CD1c-positive myeloid dendritic cell (primary cell): ENCODE results near the gene EPB41L3.
A peak's percentile ranks its signal among the peaks of the same experiment; 100 is the strongest.

ENCODE experiments used
- DNase-seq: peaks from one replicate; pipeline ENCODE4 v3.0.0-alpha.2; 2016; ENCODE audit errors: extremely low spot score

The EPB41L3 gene

DNA sequence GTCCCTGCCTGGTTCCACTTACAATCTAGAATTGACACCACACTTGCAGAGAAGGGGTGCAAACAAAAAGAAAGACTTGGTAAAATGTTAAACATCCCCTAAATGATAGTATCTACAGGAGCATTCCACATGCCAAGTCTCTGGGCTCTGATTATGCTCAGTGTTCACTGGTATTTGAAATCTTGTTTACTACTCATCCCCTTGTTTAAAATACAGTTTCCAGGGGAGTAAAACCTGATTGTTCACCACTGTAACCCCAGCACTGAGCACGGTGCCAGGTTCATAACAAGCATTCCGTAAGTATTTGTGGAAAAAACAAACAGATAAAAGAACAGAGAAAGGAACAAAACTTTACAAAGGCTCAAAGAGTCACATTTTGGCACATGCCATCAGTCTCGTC lies 11.7 kb downstream of the EPB41L3 start:
- DNase-seq, result no peak

DNA sequence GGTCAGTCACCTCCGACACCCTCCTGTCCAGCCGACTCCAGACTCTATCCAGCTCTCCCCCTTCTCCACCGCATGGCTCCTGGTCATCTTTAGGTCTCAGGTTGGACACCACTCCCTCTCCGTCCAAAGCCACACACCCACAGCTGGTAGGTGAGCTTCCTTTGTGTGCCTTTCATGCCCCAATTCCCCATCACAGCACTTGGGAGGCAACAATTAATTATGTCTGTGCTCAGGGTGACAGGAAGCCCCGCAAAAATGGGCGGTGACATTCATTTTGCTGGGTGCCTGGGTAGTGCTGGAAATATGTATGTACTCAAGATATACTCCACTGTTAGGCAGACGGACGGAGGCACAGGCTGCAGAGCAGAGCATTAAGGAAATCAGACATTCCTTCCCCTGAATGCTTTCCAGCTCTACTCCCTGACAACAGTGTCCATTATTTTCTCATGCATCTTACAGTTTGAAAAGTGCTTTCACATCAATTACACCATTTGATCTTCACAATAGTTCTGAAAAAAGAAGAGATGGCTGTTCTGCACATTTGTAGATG lies 13.1 kb downstream of the EPB41L3 start:
- no peak for DNase-seq

DNA sequence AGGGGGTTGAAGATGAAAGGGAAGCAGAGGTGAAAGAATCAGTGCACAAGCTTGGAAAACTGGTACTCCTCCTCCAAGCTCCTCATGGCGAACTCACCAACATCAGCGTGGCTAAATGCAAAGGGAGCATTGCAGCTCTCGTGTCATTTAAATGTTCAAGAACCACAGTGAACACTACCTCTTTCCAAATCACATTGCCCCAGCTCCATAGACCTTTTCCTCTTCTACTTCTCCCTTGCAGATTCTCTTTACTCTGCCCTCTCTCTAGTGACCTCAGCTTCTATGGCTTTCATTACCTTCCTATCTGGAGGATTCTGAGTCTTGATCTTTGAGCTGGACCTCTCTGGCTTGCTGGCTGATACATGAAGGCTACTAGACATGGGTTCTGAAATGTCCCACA lies 14.3 kb downstream of the EPB41L3 start:
- DNase-seq, result no peak

DNA sequence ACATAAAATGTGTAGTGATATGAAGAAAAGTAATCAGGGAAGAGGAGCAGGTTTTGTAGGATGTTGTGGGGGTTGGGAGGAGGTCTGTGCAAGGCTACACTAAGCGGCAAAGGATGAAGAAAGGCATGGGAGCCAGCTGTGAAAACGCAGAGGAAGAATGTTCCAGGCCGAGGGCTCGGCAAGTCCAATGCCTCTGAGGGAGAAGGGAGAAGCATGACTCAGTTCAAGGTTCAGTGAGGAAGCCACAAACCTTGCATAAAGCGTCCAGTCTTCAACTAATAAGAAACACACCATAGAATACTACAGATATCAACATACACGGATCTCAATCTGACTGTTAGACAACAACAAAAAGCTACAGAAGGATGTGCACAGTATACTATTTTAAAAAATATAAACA lies 16.2 kb downstream of the EPB41L3 start:
- DNase-seq, result peak; percentile 48

DNA sequence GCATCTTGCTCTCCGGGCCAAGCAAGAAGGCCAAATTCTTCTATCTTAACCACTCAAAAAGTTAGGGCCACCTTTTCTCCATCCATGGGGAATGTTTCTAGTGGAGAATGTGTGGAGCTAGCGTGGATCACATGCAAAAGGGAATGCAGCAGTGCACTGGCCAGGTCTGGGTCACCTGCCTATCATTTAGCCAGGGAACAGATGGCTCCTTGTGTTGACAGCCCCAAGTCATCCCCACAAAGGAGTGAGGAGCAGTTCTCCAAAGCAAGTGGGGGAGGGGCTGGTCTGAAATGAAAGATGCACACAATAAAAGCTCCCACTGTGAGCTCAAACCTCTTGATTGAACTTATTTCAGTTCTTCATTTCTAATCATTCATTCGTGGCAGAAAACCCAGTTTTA lies 19.1 kb downstream of the EPB41L3 start:
- DNase-seq, result no peak

DNA sequence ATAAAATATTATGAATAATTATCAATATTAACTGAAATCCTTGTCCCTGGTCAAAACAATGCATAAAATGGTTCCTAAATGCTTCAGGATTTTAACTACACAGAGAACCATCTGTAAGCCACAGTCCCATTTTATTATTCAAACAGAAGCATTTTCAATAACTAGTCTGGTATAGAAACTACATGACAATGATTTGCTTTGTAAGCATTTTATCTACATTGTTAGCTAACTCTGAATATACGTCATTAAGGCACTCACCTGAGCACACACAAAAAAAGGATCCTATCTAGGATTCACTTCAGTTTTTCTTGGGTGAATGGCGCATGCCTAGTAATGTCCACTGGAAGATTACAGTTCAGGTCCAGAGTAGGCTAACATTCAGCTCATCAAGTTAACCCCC lies 22.8 kb downstream of the EPB41L3 start:
- no peak for DNase-seq

DNA sequence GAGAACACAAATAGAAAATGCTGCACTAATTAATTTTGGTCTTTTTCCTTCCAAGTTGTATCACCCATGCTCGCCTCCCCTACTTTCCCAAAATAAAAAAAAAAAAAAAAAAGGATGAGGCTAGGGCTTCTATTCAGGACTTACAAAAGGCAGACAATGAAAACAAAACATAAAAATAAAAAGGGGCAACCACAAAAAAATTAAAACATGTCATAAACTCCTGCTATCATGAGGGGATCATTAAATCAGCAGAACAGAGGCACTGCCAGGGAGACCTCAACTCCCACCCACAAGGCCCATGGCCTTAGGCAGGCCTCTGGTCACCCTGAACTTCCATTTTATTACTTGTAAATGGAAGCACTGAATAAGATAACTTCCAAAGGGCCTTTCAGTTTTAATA lies 23.3 kb downstream of the EPB41L3 start:
- no peak for DNase-seq

DNA sequence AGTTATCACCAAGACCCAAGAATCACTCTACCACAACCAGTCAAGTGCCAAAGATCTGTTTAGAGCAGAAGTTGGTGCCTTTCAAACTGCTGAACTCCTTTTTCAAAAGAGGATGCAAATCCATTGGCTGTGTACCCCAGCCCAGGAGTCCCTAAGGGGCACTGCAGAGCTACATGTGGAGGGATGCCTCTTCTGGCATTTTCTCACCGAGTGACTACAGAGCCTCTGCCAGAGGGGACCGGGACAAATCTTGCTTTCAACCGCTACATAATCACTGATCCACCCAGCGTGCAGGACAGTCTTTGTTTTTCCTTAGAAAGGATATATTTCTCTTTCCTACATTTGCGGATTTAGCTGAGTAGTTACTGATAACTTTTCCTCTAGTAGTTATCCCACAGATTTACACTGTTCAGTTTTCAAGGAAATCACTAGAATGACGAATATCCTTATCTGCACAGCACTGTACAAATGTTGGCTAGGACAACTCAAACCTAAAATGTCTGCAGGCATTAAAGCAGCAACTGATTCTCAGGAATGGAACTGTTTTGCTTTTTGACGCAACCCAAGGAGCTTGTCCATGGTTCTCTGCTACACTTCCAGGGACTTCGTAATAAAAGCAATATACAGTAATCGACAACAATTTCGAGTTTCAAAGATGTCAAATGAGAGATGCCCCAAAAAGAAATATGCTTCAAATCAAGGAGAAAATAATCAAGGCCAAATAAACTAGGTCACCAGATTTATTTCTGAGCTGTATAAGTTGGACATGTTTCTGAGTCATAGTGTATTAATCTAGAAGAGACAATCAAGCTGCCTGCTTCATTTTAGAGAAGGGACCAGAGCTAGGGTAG lies 24.1 kb downstream of the EPB41L3 start:
- no peak for DNase-seq

DNA sequence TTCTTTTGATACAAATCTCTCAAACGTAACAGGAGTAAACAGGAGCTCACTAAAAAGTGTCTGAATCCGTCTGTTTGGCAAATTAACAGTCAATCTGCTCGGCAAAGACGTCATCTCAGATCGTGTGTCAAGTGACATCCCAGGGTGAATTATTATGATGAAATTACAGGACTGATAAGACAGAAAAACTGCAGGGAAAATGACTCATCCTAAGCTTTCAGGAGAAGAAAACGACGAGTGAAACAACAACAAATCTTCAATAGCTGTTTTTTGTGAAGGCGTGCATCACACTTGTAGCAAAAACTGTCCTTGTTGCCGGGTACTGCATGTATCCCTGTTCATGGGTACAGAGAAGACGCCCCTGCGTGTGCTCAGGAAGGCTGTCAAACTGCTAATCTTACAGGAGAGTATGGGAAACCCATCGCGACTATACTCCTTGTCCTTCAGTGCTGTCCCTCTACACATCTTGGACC lies 24.9 kb downstream of the EPB41L3 start:
- DNase-seq, result no peak

DNA sequence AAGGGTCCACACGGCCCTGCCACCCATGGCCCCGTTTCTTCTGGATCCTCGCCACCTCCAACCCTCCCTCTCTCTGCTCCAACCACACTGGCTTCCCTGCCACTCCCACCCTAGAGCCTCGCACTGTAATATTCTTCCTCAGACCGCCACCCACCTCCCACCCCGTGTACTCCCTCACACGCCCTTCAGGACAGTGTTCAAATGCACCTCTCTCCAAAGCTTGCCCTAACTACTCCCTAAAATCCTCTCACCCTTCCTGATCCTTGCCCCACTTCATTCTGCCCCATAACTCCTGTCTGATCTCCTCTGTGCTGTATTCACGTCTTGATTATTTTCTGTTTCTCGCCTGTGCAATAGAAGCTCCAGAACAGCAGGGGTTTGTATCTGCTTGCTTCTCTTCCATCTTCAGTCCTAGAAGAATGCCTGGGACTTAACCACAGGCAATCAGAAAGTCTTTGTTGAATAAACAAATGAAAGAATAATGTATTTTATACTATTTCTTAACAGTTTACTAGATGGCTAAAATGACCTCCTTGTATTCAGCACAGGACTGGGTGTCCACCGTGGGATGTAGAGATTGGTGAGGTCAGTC lies 25.5 kb downstream of the EPB41L3 start:
- DNase-seq, result no peak

DNA sequence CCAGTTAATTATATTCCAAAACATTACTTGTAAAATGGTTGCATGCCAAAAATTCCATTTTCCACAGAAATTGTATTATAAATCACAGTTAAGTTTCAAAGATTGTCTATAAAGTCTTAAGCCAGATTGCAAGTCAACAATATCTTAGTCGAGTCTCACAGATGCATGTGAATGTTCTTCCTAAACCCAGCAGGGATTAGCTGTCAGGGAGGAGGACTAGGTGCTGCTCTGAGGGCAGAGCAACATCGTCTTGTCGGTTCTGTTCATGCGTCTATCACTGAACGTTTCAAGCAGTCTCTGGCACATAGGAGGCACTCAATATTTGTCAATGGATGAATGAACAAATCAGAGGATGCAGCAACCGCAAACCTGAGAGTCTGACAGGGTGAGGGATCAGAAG lies 27.0 kb downstream of the EPB41L3 start:
- DNase-seq, result no peak

DNA sequence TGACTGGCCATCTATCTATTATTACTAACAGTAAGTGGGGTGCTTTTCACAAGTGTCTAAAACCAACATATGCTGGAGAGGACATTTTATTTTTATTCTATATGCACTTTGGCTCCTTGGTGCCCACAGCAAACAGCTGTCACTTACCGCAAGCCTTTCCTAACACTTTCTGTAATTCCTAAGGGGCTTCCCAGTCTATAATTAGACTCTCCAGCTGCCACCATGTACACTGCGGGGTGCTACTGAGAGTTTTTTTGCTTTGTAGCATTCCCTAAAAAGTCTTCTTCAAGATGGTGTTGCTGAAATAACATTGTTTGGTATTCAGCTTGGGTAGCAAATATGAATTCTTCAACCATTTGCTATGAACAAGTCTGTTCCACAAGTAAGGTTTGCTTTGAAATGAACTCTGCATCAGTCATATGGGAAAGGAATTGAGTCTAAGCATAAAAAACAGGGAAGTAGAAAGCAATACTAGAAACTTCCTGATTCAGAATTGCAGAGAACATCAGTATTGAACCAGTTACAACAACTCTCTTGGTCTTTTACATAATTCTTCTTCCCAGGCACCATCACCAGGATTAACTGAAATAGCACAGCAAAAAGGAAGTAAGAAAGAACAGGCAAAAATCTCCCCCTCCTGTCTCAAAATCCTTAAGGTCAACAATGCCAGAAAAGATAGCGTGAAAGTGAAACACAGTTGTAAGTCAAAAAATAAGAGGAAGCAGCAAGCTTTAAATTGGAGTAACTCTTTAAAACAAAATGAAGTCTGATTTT lies 28.6 kb downstream of the EPB41L3 start:
- peak; percentile 79 for DNase-seq

DNA sequence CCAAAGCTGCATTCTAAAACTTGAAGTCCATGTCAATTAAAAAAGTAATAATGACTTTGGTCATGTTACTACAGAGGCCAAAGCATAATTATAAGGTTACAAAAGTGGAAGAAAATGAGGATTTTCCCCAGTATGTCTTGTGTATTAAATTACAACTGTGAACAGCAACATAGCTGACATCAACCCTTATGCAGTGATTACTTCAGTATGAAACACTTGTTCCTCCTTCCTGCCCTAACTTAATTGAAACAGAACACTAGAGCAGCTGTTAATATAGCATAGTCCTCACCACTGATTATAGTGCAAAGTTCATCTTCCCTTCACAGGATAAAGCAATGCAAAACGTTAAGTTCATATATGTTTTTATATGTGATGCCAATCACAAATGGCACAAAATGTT lies 29.9 kb downstream of the EPB41L3 start:
- DNase-seq, result peak; percentile 38

DNA sequence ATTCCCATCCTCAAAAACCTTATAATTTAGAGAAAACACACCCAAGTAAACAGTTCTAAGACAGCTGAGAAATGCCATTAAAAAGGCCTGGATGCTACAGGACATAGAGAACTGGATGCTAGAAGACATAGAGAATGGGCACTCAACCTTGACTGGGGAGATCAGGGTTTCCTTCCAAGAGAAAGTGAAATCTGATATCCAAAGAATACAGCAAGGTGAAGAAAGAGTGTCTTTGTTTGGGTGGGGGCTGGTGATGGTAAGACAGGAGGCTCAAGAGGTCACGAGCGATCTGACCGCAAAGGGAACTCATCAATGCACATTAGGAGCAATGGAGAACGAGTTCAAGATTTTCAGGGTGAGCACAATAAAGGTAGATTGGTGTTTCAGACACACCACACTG lies 31.6 kb downstream of the EPB41L3 start:
- DNase-seq, result no peak

DNA sequence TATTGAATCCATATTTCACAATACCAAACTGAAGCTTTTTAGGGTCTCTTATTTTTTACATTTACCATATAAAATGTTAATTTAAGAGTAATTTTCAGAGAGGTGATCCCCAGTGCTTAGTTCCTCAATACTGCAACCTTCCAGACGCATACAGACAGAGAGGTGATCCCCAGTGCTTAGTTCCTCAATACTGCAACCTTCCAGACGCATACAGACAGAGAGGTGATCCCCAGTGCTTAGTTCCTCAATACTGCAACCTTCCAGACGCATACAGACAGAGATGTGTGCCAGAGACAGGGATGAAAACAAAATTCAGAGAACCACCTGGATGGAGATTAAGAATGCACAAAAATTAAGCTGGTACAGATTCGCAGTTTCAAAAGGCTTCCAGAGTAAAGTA lies 32.3 kb downstream of the EPB41L3 start:
- DNase-seq, result peak; percentile 13

DNA sequence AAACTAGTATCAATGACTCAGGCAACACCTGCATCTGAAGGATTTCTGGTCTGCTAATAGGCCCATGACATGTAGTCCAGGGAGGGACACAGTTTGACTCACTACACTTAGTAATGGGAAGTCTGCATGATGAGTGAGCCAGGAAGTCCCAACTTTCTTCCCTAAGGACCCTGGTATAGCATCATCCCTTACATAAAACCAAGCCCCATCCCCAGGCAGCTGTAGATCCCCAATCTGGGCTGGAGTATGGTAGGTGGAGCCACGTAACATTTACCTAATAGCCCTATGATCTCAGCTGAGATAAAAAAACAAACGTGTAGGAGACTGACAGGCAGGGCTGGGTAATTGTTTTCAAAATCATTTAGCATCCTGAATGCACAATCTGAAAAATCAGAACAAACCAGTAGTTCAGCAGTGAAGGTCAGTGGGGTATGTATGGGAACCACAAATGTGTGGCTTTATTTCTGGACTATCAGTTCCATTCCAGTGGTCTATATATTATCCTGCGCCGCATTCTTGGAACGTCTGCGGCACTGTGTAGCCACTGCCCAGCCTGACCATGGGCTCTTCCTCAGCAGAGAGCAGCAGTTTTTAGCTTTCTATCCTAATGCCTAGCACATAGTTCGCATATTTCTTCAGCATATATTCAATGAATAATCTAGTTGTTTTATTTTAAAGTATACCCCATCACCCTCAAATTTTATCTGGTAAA lies 33.5 kb downstream of the EPB41L3 start:
- DNase-seq, result peak; percentile 13

DNA sequence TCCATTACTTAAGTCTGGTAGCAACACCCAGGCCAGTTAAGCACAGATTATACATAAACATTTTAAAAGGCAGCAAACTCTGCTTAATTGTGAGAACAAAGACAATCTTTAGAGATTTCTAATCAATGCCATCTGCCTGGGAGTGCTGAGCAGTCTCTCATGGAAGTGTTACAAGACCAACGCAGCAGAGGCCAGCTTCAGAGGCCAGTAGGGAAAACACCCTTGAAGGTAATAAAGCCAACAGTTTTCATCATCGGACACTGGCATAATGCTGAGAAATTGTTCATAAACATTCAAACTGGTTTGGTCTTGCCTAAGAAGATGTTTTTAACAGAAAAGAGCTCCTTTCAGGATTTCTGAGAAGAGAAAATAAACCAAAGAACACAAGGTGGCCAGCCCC lies 35.0 kb downstream of the EPB41L3 start:
- DNase-seq, result no peak

DNA sequence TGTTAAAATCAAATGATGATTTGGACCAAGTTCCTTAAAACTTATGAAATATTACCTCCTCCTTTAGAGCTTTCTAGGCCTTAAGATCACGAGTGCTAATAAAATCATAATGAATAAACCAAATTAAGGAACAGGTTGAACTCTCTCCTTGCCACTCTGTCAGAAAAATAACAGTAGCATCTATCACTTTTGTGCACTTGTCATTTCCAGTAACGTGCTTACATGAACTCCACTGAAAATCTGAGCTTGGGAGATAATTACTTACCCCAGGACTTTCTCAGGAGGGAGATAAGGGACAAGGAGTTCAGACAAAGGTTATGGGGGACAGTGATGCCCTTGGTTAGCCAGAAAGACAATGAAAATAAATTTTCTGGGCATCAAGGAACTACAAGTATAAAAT lies 36.0 kb downstream of the EPB41L3 start:
- no peak for DNase-seq

DNA sequence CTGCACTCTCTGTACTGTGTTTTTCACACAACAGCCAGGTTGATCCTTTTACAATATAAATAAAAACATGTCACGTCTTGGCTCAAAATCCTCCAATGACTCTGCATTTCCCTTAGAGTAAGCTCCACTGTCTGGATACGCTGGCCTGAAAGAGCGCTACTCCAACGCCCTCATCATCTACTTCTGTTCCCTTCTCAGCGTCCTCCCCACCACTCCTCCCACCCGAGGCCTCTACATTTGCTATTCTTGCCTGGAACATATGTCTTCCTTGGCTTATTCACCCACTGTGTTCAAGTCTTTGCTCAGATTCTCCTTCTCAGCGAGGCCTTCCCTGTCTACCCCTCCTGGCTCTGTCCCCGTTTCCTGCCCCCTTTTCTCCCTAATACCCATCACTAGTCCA lies 37.6 kb downstream of the EPB41L3 start:
- DNase-seq, result no peak

DNA sequence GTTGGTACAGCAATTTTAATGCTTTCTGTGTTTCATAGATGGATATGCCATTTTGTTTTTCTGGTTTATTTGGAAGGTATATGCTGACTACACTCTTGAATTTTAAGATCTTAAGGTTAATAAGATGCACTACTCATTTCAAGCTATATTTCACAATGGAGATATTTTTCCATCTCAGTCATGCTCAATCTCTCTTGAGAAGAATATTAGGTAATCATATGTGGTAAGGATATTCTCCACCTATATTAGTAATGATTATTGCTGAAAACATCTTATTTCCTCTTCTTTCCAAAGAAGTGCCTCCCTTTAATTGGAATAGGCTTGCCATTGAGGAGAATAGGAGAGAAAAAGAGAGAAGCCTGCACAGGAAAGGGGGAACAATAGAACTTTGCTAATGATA lies 40.1 kb downstream of the EPB41L3 start:
- DNase-seq, result peak; percentile 7

DNA sequence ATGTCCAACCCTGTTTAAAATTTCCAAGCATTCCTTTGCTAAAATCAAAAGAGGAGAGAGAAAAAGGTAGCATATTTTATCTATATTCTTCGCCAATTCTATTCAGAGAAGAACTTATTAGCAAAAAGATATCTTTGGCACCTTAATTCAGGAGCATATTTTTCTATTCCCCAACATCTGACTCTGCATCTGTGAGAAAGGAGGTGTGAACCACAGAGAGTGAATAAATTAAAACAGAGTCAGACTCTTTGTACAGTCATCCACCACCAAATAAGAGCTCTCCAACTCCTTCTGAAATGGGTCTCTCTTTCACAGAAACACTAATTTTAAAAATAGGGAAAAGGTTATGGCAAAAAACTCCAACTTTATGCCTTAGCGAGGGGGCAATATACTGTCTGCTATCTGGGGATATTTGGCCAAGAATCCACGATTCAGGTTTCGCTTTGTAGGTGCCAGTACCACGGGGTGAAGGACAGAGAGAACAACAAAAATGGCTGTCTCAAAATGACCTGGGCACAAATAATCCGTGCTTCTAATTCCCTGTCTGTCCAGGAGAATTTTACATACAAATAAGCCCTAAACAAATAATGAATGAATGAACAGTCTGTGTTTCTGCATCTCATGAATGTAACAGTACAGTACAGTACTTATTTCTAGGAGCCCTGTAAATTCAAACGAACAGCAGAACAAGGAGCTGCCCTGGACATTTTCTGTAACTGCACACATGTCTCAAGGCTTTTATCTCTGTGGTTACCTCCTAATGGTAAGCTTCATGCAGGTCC lies 43.4 kb downstream of the EPB41L3 start:
- no peak for DNase-seq
